SH-SY5Y (cell line): ENCODE measurements around the gene AAR2.

Experiments used
- GATA2 ChIP-seq: IDR thresholded peaks from 2 replicates; pipeline ENCODE4 v1.6.1; 2011; ENCODE audit warnings: mild to moderate bottlenecking, low read depth, low read length
- GATA3 ChIP-seq: IDR thresholded peaks from 2 replicates; pipeline ENCODE4 v1.6.1; 2011; ENCODE audit warnings: low read depth, mild to moderate bottlenecking, low read length, moderate library complexity

Gene AAR2

DNA sequence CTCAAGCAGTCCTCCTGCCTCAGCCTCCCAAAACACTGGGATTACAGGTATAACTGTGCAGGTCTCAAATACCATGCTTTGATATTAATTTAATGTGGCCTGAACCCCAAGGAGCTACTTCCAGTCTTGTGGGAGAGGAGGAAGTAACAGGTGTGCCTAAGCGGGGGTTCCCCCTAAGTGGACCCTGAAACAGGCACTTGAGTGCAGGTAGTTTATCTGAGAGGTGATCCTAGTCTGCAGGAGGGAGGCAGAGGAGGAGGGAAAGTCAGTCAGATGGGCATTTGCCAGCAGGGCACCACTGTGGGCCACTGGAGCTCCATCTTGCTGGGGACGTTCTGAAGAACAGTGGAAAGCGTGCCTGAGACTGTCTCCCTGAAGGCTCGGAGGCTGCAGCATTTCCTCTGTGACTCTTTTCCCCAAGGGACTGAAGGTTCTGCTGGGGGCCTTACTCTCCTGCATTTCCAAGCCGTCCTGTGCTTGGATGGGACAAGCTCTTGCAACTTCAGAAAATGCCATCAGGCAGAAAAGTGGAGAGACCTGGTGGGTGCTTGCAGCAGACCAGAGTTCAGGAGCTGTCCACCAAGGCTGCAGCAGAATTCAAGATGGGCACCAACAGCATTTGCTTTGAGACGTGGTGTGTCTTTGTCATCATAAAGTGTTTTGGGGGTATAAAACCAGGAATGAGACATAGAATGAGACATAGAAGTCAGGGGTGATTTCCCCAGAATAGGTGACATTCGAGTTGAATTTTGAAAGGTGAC is 65.3 kb downstream of the AAR2 start:
- TF ChIP-seq GATA2 (no peak), GATA3 (no peak)

DNA sequence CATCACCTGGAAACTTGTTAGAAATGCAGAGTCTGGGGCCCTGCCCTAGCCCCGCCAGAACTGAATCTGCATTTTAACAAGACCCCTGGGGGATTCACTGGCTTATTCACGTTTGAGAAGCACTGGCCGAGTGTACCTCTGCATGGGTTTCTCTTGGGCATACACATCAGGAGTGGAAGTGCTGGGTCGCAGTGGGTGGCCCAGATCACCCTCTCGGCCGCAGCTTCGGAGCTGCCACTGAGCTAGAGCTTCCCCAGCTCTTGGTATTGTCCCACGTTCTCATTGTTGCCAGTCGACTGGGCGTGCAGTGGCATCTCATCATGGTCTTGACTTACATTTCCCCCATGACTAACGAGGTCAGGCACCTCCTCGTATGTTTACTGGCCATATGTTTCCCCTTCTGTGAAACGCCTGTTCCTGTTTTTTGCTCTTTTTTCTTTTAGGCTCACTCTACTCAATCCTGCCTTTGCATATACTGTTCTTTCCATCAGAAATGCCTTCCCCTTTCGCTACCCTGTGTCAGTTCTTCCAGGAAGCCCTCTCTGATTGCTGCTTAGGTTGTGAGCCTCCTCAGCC is 66.8 kb downstream of the AAR2 start:
- TF ChIP-seq GATA3 (no peak), GATA2 (no peak)

DNA sequence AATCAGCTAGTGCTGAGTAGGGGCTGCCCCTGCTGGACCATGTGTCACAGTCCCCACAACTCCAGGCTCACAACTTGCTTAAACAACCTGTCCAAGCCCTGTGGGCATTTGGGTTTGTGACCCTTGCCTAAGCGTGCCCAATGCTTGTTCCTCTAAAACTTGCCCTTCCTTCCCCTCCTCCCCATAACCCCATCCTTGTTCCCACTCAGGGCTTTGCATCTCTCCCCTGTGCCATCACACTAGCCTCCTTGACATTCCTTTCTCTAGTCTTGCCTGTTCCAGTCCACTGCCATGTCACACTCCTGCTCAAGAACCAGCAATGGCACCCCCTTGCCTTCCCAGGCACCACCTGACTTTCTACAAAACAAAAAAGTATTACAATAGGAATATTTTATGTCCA is 67.6 kb downstream of the AAR2 start:
- TF ChIP-seq GATA3 (no peak), GATA2 (no peak)

DNA sequence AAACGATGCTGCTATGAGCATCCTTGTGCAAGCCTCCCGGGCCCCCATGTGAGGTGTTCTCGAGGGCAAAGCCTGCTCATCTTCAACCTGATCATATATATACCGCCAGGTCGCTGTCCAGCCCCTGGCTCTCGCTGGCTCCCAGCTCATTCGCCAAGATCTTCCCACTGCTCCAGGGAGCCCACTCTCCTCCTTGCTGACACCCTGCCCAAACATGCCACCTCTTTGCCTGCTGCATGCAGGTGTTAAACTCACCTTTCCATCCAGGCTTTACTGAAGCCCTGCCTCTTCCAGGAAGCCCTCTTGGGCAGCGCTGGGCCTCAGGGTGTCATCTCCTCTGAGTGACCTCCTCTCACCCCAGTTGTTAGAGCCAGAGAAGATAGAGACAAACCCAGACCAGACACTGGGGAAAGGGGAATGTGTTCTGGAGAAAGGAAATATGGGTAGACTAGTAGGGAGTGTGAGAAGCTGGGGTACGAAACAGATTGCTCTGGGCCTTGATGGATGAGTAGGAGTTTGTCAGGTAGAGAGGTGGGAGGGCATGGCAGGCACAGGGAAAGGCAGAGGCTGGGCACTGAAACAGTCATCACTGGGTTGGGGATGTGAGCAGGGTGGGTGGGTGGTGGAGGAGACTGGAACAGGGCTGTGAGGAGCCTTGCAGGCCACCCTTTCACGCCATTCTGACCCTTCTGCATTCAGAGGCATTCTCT is 68.7 kb downstream of the AAR2 start:
- TF ChIP-seq GATA2 (no peak), GATA3 (no peak)

DNA sequence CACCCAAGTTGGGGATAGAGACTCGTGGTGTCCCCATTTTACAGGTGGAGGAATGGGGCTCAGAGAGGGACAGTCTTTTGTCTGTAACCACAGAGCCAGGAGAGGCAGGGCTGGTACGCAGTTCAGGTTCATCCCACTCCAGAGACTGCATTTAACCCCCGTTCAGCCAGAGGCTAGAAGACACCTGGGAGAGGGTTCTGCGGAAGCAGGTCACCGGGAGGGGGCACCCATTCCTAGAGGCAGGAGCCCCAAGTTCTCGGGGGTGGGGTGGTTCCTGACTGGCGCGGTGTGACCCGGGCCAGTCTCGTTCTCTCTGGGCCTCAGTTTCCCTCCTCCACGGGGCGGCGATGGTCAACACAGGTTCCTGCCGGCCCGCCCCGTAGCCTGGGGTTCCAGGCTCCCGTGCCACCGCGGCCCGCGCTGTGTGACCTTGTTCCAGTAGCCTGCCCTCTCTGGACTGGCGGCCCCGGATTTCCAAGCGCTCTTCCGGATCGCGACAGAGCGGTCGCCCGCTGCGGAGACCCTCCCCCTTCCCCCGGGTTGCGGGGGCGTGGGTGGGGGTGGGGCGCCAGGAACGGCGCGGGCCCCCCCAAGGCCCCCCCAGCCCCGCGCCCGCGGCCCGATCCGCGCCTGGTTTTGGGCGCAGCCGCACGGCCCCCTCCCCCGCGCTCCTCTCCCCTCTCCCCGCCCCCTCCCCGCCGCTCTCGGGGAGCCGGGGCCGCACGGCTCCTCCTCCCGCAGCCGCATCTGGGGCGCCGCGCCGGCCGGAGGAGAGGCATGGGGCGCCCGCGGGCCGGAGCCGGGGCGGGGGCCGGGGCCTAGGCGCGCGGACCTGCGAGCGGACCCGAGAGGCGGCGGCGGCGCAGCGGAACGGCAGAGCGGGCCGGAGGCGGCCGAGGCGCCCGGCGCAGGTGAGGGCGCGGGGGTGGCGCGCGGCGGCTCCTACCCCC is 69.6 kb downstream of the AAR2 start, which contains the start of gene DLGAP4:
DLGAP4 (plus strand) TSS at position 738 of the 950 bp plus-strand sequence. CDS start 125,379 bp downstream, outside the sequence.
- TF ChIP-seq GATA2: no peak
- no peak for TF ChIP-seq GATA3
